PC-9 (cell line): Measurements from ENCODE around the gene GNA15. TPM values are rescaled to one million over a fixed set of nuclear protein-coding genes. Genes with fewer than 3 reads are reported as not detected.

Experiments
- BruUV-seq: library from RNA; stranded (reverse); fragments of 400-500 nt; replicated peaks from 2 replicates; lab custom pipeline; 2021; lab: Mats Ljungman, UMichigan
- CTCF ChIA-PET: fragments of 300-600 bp; sonication (Branson Sonifier 250); formaldehyde crosslinking; loops from one replicate; lab custom pipeline; 2022; ENCODE audit warnings: antibody characterized with exemption; lab: Charles Lee
- POLR2A ChIA-PET: fragments of 300-600 bp; sonication (Branson Sonifier 250); formaldehyde crosslinking; loops from one replicate; lab custom pipeline; 2022; ENCODE audit warnings: antibody characterized with exemption; ENCODE audit not compliant: unreplicated experiment; lab: Charles Lee
- DNase-seq, 2 experiments: peaks; one replicate each; pipeline versions ENCODE4 v3.0.0 to v3.0.0-alpha.2; 2015 to 2022; ENCODE audit warnings: mixed read lengths in 1 of 2
- H2AFZ ChIP-seq: fragments of 200-600 bp; sonication (generic); 2 replicates; pipeline ENCODE4 v1.8.1; 2017; ENCODE audit warnings: antibody characterized with exemption
- H3F3A ChIP-seq: fragments of 200-600 bp; sonication (generic); 2 replicates; pipeline ENCODE4 v1.8.1; 2017; ENCODE audit warnings: antibody characterized with exemption, mild to moderate bottlenecking, low read depth; ENCODE audit not compliant: insufficient read depth
- H3K27ac ChIP-seq: fragments of 200-600 bp; sonication (generic); 2 replicates; pipeline ENCODE4 v1.6.1; 2016; ENCODE audit warnings: mixed run types
- H3K27me3 ChIP-seq: fragments of 200-600 bp; sonication (generic); 2 replicates; pipeline ENCODE4 v1.6.1; 2016; ENCODE audit warnings: low read depth, mixed run types; ENCODE audit not compliant: insufficient read depth
- H3K36me3 ChIP-seq: fragments of 200-600 bp; sonication (generic); 2 replicates; pipeline ENCODE4 v1.6.1; 2016; ENCODE audit warnings: low read depth, mixed run types
- H3K4me1 ChIP-seq: fragments of 200-600 bp; sonication (generic); replicated peaks from 2 replicates; pipeline ENCODE4 v1.6.1; 2016; ENCODE audit warnings: mixed run types; ENCODE audit not compliant: insufficient read depth
- H3K4me2 ChIP-seq: fragments of 200-600 bp; sonication (generic); 2 replicates; pipeline ENCODE4 v1.6.1; 2017; ENCODE audit warnings: mixed run types
- H3K4me3 ChIP-seq: fragments of 200-600 bp; sonication (generic); 2 replicates; pipeline ENCODE4 v1.6.1; 2016; ENCODE audit warnings: mixed run types
- H3K79me2 ChIP-seq: fragments of 200-600 bp; sonication (generic); 2 replicates; pipeline ENCODE4 v1.6.1; 2017; ENCODE audit warnings: low read depth, mixed run types
- H3K9me2 ChIP-seq: fragments of 200-600 bp; sonication (generic); 2 replicates; pipeline ENCODE4 v1.8.1; 2017; ENCODE audit warnings: mild to moderate bottlenecking; ENCODE audit not compliant: insufficient read depth
- H3K9me3 ChIP-seq: fragments of 200-600 bp; sonication (generic); 2 replicates; pipeline ENCODE4 v1.8.1; 2016; ENCODE audit warnings: low read depth; ENCODE audit not compliant: insufficient read depth
- H4K20me1 ChIP-seq: fragments of 200-600 bp; sonication (generic); 2 replicates; pipeline ENCODE4 v1.8.1; 2017; ENCODE audit not compliant: insufficient read depth
- EZH2 ChIP-seq: fragments of 200-600 bp; sonication (generic); IDR thresholded peaks from 2 replicates; pipeline ENCODE4 v1.8.0; 2017; ENCODE audit warnings: antibody characterized with exemption, low read depth
- intact Hi-C: fragments of 100-400 bp; cut with micrococcal nuclease; formaldehyde crosslinking; loops from one replicate; pipeline ENCODE4 v1.10.0; 2022; ENCODE audit not compliant: unreplicated experiment
- total RNA-seq: library from RNA; stranded (reverse); gene quantifications from 2 replicates; pipeline ENCODE4 v1.2.3, GENCODE V29; 2021
- TF ChIP-seq, protein P1 (sequence below): fragments of 200-600 bp; sonication (generic); conservative IDR thresholded peaks from 2 replicates; pipeline ENCODE4 v1.6.1; 2017; ENCODE audit warnings: mixed run types, antibody characterized with exemption, mild to moderate bottlenecking, moderate library complexity

Gene GNA15
- total RNA-seq, 1 experiment from 2014 or later, result 14.2 TPM

DNA sequence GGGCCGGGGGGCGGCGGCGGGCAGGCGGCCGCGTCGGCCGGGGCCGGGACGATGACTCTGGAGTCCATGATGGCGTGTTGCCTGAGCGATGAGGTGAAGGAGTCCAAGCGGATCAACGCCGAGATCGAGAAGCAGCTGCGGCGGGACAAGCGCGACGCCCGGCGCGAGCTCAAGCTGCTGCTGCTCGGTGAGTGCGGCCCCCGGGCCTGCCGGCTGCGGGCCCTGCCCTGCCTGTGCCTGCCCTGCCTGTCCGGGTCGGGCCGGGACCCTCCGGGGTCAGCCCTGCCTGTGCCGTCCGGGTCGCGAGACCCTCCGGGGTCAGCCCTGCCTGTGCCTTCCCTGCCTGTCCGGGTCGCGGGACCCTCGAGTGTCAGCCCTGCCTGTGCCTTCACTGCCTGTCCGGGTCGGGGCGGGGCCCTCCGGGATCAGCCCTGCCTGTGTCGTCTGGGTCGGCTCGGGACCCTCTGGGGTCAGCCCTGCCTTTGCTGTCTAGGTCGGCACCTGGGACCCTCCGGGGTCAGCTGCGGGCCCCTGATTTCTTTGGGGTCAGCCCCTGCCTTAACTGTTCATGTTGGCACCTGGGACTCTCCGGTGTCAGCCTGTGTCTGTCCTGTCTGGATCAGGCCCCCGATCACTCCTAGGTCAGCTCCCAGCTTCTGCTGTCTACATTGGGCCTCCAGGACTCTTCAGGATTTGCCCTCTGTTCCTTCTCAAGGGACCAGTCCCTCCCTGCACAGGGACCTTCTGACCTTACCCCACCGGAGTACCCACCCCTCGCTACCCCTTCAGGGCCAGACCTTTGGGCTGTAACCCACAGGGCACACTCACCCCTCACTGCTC is 41.0 kb upstream of the GNA15 start:
- Histone ChIP-seq H3K9me2 (no peaks in the 10 kb centered on the region), H2AFZ (no peak overlapping the region), H3K79me2 (peaks cover 46% of the 10 kb centered on the region), H3K9me3 (no peaks in the 10 kb centered on the region), H4K20me1 (peaks cover 16% of the 10 kb centered on the region), H3K4me1 (no peaks in the 10 kb centered on the region), H3K27me3 (no peaks in the 10 kb centered on the region), H3K27ac (no peak overlapping the region), H3F3A (no peaks in the 10 kb centered on the region), H3K4me3 (peak overlapping the region; percentile 75), H3K4me2 (peak overlapping the region; percentile 83), H3K36me3 (no peaks in the 10 kb centered on the region)
- intact Hi-C loops, result no loop called here
- no TSS peak for BruUV-seq
- POLR2A ChIA-PET, result interaction anchor here (1.4 kb wide), 1 partner anchor 144 kb away, joined by 36 read pairs; no protein-coding TSS in a partner anchor
- CTCF ChIA-PET, result no interaction called here
- no peak for DNase-seq
- TF ChIP-seq, protein P1, sequence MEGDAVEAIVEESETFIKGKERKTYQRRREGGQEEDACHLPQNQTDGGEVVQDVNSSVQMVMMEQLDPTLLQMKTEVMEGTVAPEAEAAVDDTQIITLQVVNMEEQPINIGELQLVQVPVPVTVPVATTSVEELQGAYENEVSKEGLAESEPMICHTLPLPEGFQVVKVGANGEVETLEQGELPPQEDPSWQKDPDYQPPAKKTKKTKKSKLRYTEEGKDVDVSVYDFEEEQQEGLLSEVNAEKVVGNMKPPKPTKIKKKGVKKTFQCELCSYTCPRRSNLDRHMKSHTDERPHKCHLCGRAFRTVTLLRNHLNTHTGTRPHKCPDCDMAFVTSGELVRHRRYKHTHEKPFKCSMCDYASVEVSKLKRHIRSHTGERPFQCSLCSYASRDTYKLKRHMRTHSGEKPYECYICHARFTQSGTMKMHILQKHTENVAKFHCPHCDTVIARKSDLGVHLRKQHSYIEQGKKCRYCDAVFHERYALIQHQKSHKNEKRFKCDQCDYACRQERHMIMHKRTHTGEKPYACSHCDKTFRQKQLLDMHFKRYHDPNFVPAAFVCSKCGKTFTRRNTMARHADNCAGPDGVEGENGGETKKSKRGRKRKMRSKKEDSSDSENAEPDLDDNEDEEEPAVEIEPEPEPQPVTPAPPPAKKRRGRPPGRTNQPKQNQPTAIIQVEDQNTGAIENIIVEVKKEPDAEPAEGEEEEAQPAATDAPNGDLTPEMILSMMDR, result no peak
- TF ChIP-seq EZH2, result no peak

DNA sequence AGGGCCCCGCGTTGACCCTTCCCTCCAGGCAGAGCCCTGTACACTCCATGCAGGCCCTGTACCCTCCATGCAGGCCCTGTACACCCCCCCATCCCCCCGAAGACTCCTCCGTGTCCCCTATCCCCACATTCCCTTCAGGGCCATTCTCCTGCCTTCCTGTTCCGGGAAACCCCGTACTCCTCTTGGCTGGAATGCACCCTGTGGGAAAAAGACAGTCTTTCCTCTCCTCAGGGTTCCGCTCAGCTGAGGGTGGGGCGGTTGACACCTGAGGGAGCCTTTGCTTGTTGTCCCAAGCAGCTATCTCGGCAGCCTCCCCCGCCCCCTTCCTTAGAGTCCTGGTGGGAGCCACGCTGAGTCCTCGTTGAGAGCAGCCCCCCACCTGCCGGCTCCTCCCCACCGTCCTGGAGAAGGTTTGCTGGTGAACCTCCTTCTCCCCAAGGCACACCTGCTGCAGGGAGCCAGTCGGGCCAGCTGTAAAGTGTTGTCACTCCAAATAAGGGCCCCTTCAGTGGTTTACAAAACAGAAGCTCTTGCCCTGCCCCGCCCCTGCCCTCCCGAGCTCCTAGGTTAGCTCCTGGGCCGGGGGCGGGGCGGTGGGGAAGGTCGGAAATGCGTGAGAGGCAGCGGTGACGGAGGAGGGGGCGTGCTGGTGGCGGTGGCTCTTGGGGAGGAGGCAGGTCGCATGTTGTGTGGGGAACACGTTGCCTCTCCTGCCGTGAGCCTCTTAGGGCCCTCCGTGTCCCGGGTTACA is 40.2 kb upstream of the GNA15 start:
- peak overlapping the region; percentile 75 for H3K4me3 ChIP-seq
- TF ChIP-seq EZH2, result no peak
- TF ChIP-seq, protein P1, result no peak
- H3K9me3 ChIP-seq, result no peaks in the 10 kb centered on the region
- H3K79me2 ChIP-seq, result peaks cover 54% of the 10 kb centered on the region
- peaks cover 17% of the 10 kb centered on the region for H4K20me1 ChIP-seq
- H3K9me2 ChIP-seq, result no peaks in the 10 kb centered on the region
- H3K4me1 ChIP-seq, result no peaks in the 10 kb centered on the region
- intact Hi-C loops, result no loop called here
- no peak overlapping the region for H2AFZ ChIP-seq
- CTCF ChIA-PET, result no interaction called here
- no peak overlapping the region for H3K27ac ChIP-seq
- no peaks in the 10 kb centered on the region for H3K27me3 ChIP-seq
- no peak for DNase-seq
- no peaks in the 10 kb centered on the region for H3K36me3 ChIP-seq
- no peaks in the 10 kb centered on the region for H3F3A ChIP-seq
- POLR2A ChIA-PET, result interaction anchor here (1.4 kb wide), 1 partner anchor 145 kb away, joined by 36 read pairs; no protein-coding TSS in a partner anchor
- H3K4me2 ChIP-seq, result peak overlapping the region; percentile 83
- no TSS peak for BruUV-seq

DNA sequence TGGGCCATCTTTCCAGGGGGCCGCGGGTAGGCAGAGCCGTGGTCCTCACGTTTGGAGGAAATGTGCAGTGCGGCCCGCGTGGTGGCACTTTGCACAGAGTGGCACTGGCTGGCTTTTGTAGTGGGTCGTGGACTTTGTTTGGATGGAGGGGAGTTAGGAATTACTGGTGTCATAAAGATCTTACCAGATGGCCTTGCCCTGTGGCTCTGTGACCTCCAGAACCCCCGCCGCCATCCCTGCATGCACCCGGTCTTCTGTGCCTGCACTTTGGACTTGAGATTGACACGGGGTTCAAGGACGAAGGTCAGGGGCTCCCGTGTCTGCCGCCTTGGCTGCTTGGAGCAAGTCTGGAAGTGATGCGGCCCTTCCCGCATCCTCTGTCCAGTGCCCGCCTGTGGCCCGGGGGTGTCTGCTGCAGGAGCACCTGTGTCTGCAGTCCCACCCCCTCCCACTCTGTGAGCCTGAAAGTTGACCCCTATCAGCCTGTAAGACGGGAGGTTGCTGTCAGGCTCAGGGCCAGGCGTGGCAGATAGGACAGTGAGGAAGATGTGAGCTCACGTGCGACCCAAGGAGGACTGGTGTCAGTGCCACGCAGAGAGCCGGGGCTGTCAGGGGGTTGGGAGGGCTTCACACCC is 39.4 kb upstream of the GNA15 start:
- TSS peak; percentile 40 for BruUV-seq
- Histone ChIP-seq H3K27me3 (no peaks in the 10 kb centered on the region), H3K27ac (no peak overlapping the region), H3K4me3 (no peak overlapping the region), H3K36me3 (no peaks in the 10 kb centered on the region), H3K4me2 (peak overlapping the region; percentile 83; the same call in 1 of the 2 replicates), H3K9me3 (no peaks in the 10 kb centered on the region), H3K4me1 (no peaks in the 10 kb centered on the region), H3K79me2 (peaks cover 60% of the 10 kb centered on the region), H3K9me2 (no peaks in the 10 kb centered on the region), H2AFZ (no peak overlapping the region), H3F3A (no peaks in the 10 kb centered on the region), H4K20me1 (peaks cover 17% of the 10 kb centered on the region)
- ChIA-PET CTCF (no interaction called here), POLR2A (no interaction called here)
- no peak for TF ChIP-seq EZH2
- TF ChIP-seq, protein P1, result no peak
- intact Hi-C loops, result no loop called here
- no peak for DNase-seq
